ENCODE data around the gene SEC63.
"Not testable (repeated sequence)": the region's sequence is repeated elsewhere in the genome, so short reads cannot be mapped to it uniquely, and the experiment has no call there.

The SEC63 gene

GRCh38 chr6:107926697-107927544, 31.1 kb downstream of the SEC63 start:
- DNase-seq: not testable (repeated sequence)

GRCh38 chr6:107917451-107918375, 40.3 kb downstream of the SEC63 start:
- DNase-seq: no peak

- not testable (repeated sequence) for DNase-seq
Observed at GRCh38 chr6:107916961-107917360, 41.0 kb downstream of the SEC63 start.

- DNase-seq: no peak
Observed at GRCh38 chr6:107911692-107912091, 46.3 kb downstream of the SEC63 start.

- DNase-seq: no peak
Observed at GRCh38 chr6:107894809-107895396, 63.1 kb downstream of the SEC63 start.

GRCh38 chr6:107890431-107890830, 67.6 kb downstream of the SEC63 start:
- not testable (repeated sequence) for DNase-seq

- not testable (repeated sequence) for DNase-seq
Observed at GRCh38 chr6:107885950-107886349, 72.1 kb downstream of the SEC63 start.

- DNase-seq: no peak
Observed at GRCh38 chr6:107879941-107880340, 78.1 kb downstream of the SEC63 start.

GRCh38 chr6:107877968-107878367, 80.0 kb downstream of the SEC63 start:
- DNase-seq: no peak

GRCh38 chr6:107871976-107872375, 86.0 kb downstream of the SEC63 start:
- DNase-seq: no peak

GRCh38 chr6:107871512-107871911, 86.5 kb downstream of the SEC63 start:
- DNase-seq: not testable (repeated sequence)

GRCh38 chr6:107871016-107871415, 87.0 kb downstream of the SEC63 start:
- DNase-seq: no peak

GRCh38 chr6:107870381-107870780, 87.6 kb downstream of the SEC63 start:
- DNase-seq: no peak

- no peak for DNase-seq
Observed at GRCh38 chr6:107869871-107870270, 88.1 kb downstream of the SEC63 start.

- DNase-seq: no peak
Observed at GRCh38 chr6:107868867-107869611, 89.0 kb downstream of the SEC63 start.

- no peak for DNase-seq
Observed at GRCh38 chr6:107867302-107867615, 90.7 kb downstream of the SEC63 start.

GRCh38 chr6:107866606-107867301, 91.3 kb downstream of the SEC63 start:
- DNase-seq: no peak

- DNase-seq: no peak
Observed at GRCh38 chr6:107864226-107865127, 93.5 kb downstream of the SEC63 start.

GRCh38 chr6:107862383-107862782, 95.6 kb downstream of the SEC63 start:
- no peak for DNase-seq

GRCh38 chr6:107860963-107861362, 97.0 kb downstream of the SEC63 start:
- DNase-seq: not testable (repeated sequence)

GRCh38 chr6:107860144-107860543, 97.9 kb downstream of the SEC63 start:
- not testable (repeated sequence) for DNase-seq

Data from activated CD4-positive, CD25-positive, alpha-beta regulatory T cell (primary cell).